ENCODE results near the gene FBXW11.

The FBXW11 gene

DNA sequence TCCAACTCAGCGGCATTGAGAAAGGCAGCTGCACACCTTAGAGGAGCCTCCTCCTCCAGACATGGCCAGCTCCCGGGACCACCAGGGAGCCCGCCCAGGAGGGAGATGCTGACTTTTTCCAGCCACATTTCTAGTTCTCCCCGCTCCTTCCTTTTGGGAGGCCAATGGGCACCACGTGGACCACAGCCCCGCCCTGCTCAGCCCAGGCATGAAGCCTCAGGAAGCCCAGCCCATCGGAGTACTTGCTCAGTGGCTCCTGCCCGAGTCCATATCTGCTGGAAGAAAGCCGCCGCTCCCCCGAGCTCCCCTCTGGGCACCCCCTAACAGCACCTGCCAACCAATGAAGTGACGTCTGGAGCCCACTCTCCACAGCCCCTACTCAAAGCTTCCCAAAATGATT, 168.4 kb downstream of the FBXW11 start:
- H3K9ac ChIP-seq (ENCODE audit: low read length) = no peak overlapping the region
- no peaks in the 10 kb centered on the region for H4K20me1 ChIP-seq (ENCODE audit: insufficient read depth, low read length)
- H3K9me3 ChIP-seq (ENCODE audit: insufficient read depth, low read length) = no peaks in the 10 kb centered on the region
- H3K4me2 ChIP-seq (ENCODE audit: low read length) = no peak overlapping the region
- no peaks in the 10 kb centered on the region for H3K4me1 ChIP-seq (ENCODE audit: low read length)
- no peak overlapping the region for H2AFZ ChIP-seq (ENCODE audit: low read depth, low read length)
- TF ChIP-seq, protein P1, sequence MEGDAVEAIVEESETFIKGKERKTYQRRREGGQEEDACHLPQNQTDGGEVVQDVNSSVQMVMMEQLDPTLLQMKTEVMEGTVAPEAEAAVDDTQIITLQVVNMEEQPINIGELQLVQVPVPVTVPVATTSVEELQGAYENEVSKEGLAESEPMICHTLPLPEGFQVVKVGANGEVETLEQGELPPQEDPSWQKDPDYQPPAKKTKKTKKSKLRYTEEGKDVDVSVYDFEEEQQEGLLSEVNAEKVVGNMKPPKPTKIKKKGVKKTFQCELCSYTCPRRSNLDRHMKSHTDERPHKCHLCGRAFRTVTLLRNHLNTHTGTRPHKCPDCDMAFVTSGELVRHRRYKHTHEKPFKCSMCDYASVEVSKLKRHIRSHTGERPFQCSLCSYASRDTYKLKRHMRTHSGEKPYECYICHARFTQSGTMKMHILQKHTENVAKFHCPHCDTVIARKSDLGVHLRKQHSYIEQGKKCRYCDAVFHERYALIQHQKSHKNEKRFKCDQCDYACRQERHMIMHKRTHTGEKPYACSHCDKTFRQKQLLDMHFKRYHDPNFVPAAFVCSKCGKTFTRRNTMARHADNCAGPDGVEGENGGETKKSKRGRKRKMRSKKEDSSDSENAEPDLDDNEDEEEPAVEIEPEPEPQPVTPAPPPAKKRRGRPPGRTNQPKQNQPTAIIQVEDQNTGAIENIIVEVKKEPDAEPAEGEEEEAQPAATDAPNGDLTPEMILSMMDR (IDR thresholded peaks at IDR 0.05; ENCODE audit: low read depth, low read length) = no peak
- no peak for TF ChIP-seq EZH2phosphoT487 (IDR thresholded peaks at IDR 0.05; ENCODE audit: low read depth)
- H3K27ac ChIP-seq (ENCODE audit: low read length) = no peak overlapping the region
- H3K27me3 ChIP-seq (ENCODE audit: low read depth, low read length) = no peaks in the 10 kb centered on the region
- H3K36me3 ChIP-seq (replicated peaks; ENCODE audit: low read depth, low read length) = peaks cover 2% of the 10 kb centered on the region
- H3K4me3 ChIP-seq (ENCODE audit: low read length) = no peak overlapping the region
- H3K79me2 ChIP-seq (ENCODE audit: low read length) = no peaks in the 10 kb centered on the region

DNA sequence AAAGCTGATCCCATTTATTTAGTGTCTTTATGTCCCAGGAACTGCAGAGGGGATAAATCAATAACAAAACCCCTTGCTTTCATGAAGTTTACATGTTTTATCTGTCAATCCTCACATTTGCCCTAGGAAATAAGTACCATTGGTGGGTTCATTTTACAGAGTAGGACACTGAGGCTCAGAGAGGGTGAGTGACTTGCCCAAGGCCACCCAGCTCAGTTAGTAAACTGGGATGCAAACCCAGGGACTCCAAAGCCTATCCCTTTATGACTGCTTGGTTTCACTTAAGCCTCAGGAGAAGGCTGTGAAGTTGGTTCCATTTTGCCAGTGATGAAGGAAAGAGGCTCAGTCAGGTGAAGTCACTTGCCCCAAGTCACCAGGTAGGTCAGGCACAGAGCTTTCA, 168.9 kb downstream of the FBXW11 start:
- Histone ChIP-seq H3K36me3 (replicated peaks; ENCODE audit: low read depth, low read length) (peaks cover 2% of the 10 kb centered on the region), H3K9ac (ENCODE audit: low read length) (no peak overlapping the region)
- TF ChIP-seq, protein P1 (IDR thresholded peaks at IDR 0.05; ENCODE audit: low read depth, low read length) = no peak
- no peak for TF ChIP-seq EZH2phosphoT487 (IDR thresholded peaks at IDR 0.05; ENCODE audit: low read depth)

DNA sequence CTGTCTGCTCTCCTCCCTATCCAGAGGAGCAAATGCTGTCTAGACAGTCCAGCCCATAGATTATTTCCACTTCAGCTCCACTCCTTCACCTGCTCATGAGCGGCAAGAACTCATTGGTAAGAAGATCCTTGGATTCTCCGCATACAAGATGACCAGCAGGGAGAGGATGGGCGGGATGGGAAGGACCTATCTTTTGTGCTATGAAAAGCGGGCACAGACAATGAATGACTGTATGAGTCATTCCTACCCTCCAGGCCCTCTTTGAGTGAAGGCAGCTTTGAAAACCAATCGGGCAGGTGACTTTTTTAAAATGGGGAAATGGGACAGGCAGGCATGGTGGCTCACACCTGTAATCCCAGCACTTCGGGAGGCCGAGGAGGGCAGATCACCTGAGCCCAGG, 171.4 kb downstream of the FBXW11 start:
- Histone ChIP-seq H3K4me2 (ENCODE audit: low read length) (no peak overlapping the region), H3K9me3 (ENCODE audit: insufficient read depth, low read length) (no peaks in the 10 kb centered on the region), H4K20me1 (ENCODE audit: insufficient read depth, low read length) (no peaks in the 10 kb centered on the region), H3K36me3 (replicated peaks; ENCODE audit: low read depth, low read length) (peaks cover 2% of the 10 kb centered on the region), H3K79me2 (ENCODE audit: low read length) (no peaks in the 10 kb centered on the region), H3K27me3 (ENCODE audit: low read depth, low read length) (no peaks in the 10 kb centered on the region), H3K27ac (ENCODE audit: low read length) (no peak overlapping the region), H3K4me1 (ENCODE audit: low read length) (no peaks in the 10 kb centered on the region), H3K4me3 (ENCODE audit: low read length) (no peak overlapping the region), H3K9ac (ENCODE audit: low read length) (no peak overlapping the region), H2AFZ (ENCODE audit: low read depth, low read length) (no peak overlapping the region)
- TF ChIP-seq EZH2phosphoT487 (IDR thresholded peaks at IDR 0.05; ENCODE audit: low read depth) = no peak
- TF ChIP-seq, protein P1 (IDR thresholded peaks at IDR 0.05; ENCODE audit: low read depth, low read length) = no peak

More for the DNA sequence above, 168.9 kb downstream of the FBXW11 start:
- H3K4me2 ChIP-seq (ENCODE audit: low read length) = no peak overlapping the region
- no peaks in the 10 kb centered on the region for H3K79me2 ChIP-seq (ENCODE audit: low read length)
- H3K4me1 ChIP-seq (ENCODE audit: low read length) = no peaks in the 10 kb centered on the region
- no peaks in the 10 kb centered on the region for H3K27me3 ChIP-seq (ENCODE audit: low read depth, low read length)
- no peaks in the 10 kb centered on the region for H3K9me3 ChIP-seq (ENCODE audit: insufficient read depth, low read length)
- H3K27ac ChIP-seq (ENCODE audit: low read length) = no peak overlapping the region
- no peaks in the 10 kb centered on the region for H4K20me1 ChIP-seq (ENCODE audit: insufficient read depth, low read length)
- H2AFZ ChIP-seq (ENCODE audit: low read depth, low read length) = no peak overlapping the region
- no peak overlapping the region for H3K4me3 ChIP-seq (ENCODE audit: low read length)

DNA sequence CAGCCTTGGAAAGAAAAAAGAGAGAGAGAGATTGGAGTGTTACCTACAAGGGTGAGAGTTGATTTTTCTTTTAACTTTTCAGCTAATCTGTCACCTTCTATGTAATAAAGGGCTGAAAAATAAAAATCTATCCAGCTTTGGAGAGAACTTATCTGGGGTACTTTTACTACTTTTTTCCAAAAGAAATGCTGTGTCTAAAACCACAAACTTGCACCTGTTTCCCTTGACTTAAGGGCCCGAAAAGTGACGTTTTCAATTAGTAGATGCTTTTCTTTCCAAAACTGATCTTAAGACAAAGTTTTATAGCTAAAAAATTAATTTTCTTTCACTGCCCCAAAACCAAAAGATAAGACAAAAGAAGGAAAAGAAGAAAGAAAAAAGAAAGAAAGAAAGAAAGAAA, 172.0 kb downstream of the FBXW11 start:
- Histone ChIP-seq H3K27ac (ENCODE audit: low read length) (no peak overlapping the region), H4K20me1 (ENCODE audit: insufficient read depth, low read length) (no peaks in the 10 kb centered on the region), H3K4me2 (ENCODE audit: low read length) (no peak overlapping the region), H3K4me3 (ENCODE audit: low read length) (no peak overlapping the region), H3K79me2 (ENCODE audit: low read length) (no peaks in the 10 kb centered on the region), H3K9ac (ENCODE audit: low read length) (no peak overlapping the region), H3K4me1 (ENCODE audit: low read length) (no peaks in the 10 kb centered on the region), H3K36me3 (replicated peaks; ENCODE audit: low read depth, low read length) (peaks cover 2% of the 10 kb centered on the region), H3K9me3 (ENCODE audit: insufficient read depth, low read length) (no peaks in the 10 kb centered on the region), H3K27me3 (ENCODE audit: low read depth, low read length) (no peaks in the 10 kb centered on the region), H2AFZ (ENCODE audit: low read depth, low read length) (no peak overlapping the region)
- no peak for TF ChIP-seq EZH2phosphoT487 (IDR thresholded peaks at IDR 0.05; ENCODE audit: low read depth)
- TF ChIP-seq, protein P1 (IDR thresholded peaks at IDR 0.05; ENCODE audit: low read depth, low read length) = no peak

Data from OCI-LY3 (cell line).